GM11168 (cell line): Measurements from ENCODE around the gene TMOD4.

Source experiments
- in situ Hi-C: fragments of 300-500 bp; cut with MboI; formaldehyde crosslinking; loops from one replicate; pipeline ENCODE4 v1.12.0; 2022; ENCODE audit warnings: low sequenced_read_pairs; ENCODE audit not compliant: unreplicated experiment

TMOD4 gene

GRCh38 chr1:151176514-151177045, 799 bp upstream of the TMOD4 start:
- in situ Hi-C loops, result no loop called here

GRCh38 chr1:151175041-151175741, 590 bp downstream of the TMOD4 start:
- in situ Hi-C loops, result no loop called here

- in situ Hi-C loops, result no loop called here
Measured at GRCh38 chr1:151171190-151171589, 4.6 kb downstream of the TMOD4 start.

GRCh38 chr1:151167116-151167515, 8.7 kb downstream of the TMOD4 start:
- in situ Hi-C loops, result no loop called here

- in situ Hi-C loops, result no loop called here
Measured at GRCh38 chr1:151166505-151166956, 9.2 kb downstream of the TMOD4 start.

- in situ Hi-C loops, result no loop called here
Measured at GRCh38 chr1:151165738-151166504, 9.9 kb downstream of the TMOD4 start, which contains the start of the genes LYSMD1 and SCNM1. LYSMD1 (minus strand) TSS chr1:151165902; CDS start chr1:151165258, 644 bp downstream. SCNM1 (plus strand) TSS chr1:151166144; CDS start chr1:151166153, 9 bp downstream.

- in situ Hi-C loops, result no loop called here
Measured at GRCh38 chr1:151165281-151165737, 10.5 kb downstream of the TMOD4 start.

- in situ Hi-C loops, result no loop called here
Measured at GRCh38 chr1:151164732-151165280, 11.0 kb downstream of the TMOD4 start.

- in situ Hi-C loops, result loop anchor here (5.0 kb wide), 1 partner anchor 57 kb away; no protein-coding TSS in a partner anchor
Measured at GRCh38 chr1:151159373-151159772, 16.4 kb downstream of the TMOD4 start.

- in situ Hi-C loops, result loop anchor here (5.0 kb wide), 1 partner anchor 56 kb away; no protein-coding TSS in a partner anchor
Measured at GRCh38 chr1:151158751-151159251, 17.0 kb downstream of the TMOD4 start.

- in situ Hi-C loops, result loop anchor here (5.0 kb wide), 1 partner anchor 56 kb away; no protein-coding TSS in a partner anchor
Measured at GRCh38 chr1:151158326-151158725, 17.5 kb downstream of the TMOD4 start.

- in situ Hi-C loops, result loop anchor here (5.0 kb wide), 1 partner anchor 55 kb away; no protein-coding TSS in a partner anchor
Measured at GRCh38 chr1:151157067-151157531, 18.7 kb downstream of the TMOD4 start.

GRCh38 chr1:151156515-151156819, 19.3 kb downstream of the TMOD4 start, which contains the start of gene TNFAIP8L2:
TNFAIP8L2 (plus strand) TSS chr1:151156649; CDS start chr1:151158698, 2,049 bp downstream.
- in situ Hi-C loops, result loop anchor here (5.0 kb wide), 1 partner anchor 54 kb away; no protein-coding TSS in a partner anchor

GRCh38 chr1:151147665-151148064, 28.1 kb downstream of the TMOD4 start:
- in situ Hi-C loops, result no loop called here

GRCh38 chr1:151147132-151147503, 28.7 kb downstream of the TMOD4 start:
- in situ Hi-C loops, result no loop called here

- in situ Hi-C loops, result no loop called here
Measured at GRCh38 chr1:151146412-151147131, 29.2 kb downstream of the TMOD4 start, which contains the start of gene SEMA6C. SEMA6C (minus strand) TSS chr1:151146631; CDS start chr1:151142621, 4,010 bp downstream.

GRCh38 chr1:151146072-151146411, 29.7 kb downstream of the TMOD4 start:
- in situ Hi-C loops, result no loop called here

- in situ Hi-C loops, result no loop called here
Measured at GRCh38 chr1:151145304-151146071, 30.3 kb downstream of the TMOD4 start.
